RWPE2 (cell line): Measurements from ENCODE around the gene CHD6.

Experiments used
- ATAC-seq: fragments of 200-7000 bp; cut with Tn5 transposase; 3 replicates; pipeline ENCODE4 v1.9.1; 2021; ENCODE audit warnings: low read depth
- DNase-seq: peaks from one replicate; pipeline ENCODE4 v3.0.0-alpha.2; 2020; ENCODE audit warnings: low spot score
- H3K27ac ChIP-seq: fragments of 450-650 bp; 2 replicates; pipeline ENCODE4 v1.5.1; 2017; ENCODE audit warnings: mild to moderate bottlenecking; ENCODE audit not compliant: poor library complexity, severe bottlenecking
- H3K27me3 ChIP-seq: fragments of 250-450 bp; sonication (Bioruptor Pico); 2 replicates; pipeline ENCODE4 v1.5.1; 2021; ENCODE audit warnings: mild to moderate bottlenecking, moderate library complexity; ENCODE audit not compliant: insufficient read depth, poor library complexity, severe bottlenecking
- H3K36me3 ChIP-seq: fragments of 250-450 bp; sonication (Bioruptor Pico); 2 replicates; pipeline ENCODE4 v1.5.1; 2020; ENCODE audit warnings: low read depth, mild to moderate bottlenecking, moderate library complexity
- H3K4me1 ChIP-seq: fragments of 250-450 bp; sonication (Bioruptor Pico); 2 replicates; pipeline ENCODE4 v1.5.1; 2021; ENCODE audit warnings: mild to moderate bottlenecking, moderate library complexity; ENCODE audit not compliant: insufficient read depth, poor library complexity, severe bottlenecking
- H3K4me3 ChIP-seq: fragments of 250-450 bp; sonication (Bioruptor Pico); 2 replicates; pipeline ENCODE4 v1.5.1; 2021; ENCODE audit warnings: mild to moderate bottlenecking, moderate library complexity; ENCODE audit not compliant: severe bottlenecking
- H3K9me3 ChIP-seq: fragments of 250-450 bp; sonication (Bioruptor Pico); 2 replicates; pipeline ENCODE4 v1.5.1; 2021; ENCODE audit warnings: mild to moderate bottlenecking, moderate library complexity; ENCODE audit not compliant: severe bottlenecking
- TF ChIP-seq, protein P1 (sequence below): fragments of 450-650 bp; IDR thresholded peaks from one replicate; pipeline ENCODE4 v1.5.1; 2017; ENCODE audit warnings: mild to moderate bottlenecking, moderate library complexity; ENCODE audit not compliant: poor library complexity, severe bottlenecking

The CHD6 gene

DNA sequence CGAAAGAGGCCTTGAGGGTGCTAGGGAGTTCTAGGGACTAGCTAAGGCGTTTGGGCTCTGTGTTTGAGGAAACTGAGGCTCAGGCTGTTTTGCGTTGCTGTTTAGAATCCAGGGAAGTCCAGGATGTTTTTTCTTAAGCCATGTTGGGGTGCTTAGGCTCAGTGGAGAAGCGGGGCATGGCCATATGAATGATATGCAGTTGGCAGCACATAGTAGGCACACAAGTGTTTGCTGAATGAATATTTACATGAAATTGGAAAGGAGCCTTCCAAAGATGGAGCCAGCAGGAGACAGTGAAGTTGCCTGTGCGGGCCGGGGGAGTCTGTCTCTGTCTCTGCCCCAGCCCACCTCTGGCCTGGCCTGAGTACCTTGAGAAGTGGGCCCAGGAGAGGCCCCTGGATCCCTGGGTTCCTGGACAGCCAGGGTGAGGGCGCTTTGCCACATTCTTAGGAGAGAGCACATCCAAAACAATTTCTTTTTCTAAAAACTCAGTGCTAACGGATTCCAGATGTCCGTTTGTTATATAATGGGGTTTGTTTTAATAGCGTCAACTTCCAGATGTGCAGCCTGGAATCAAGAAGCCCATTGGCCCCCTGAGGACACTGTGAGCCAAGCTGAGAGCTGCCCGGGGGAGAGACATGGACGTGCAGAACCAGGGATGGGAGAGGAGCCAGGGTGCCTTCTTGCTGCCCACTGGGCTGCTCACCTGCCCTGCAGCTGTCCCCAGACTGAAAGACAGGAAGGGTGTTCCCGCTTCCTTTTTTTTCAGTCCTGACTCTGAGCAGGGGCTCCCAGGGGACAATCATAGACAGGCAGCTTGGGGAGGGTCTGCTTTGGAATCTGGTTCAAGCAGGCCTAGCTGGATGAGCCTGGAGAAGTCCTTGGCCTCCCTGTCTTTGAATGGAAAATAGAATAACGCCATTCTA is 231.4 kb downstream of the CHD6 start:
- Histone ChIP-seq H3K36me3 (no peaks in the 10 kb centered on the region), H3K27me3 (no peaks in the 10 kb centered on the region), H3K9me3 (no peaks in the 10 kb centered on the region), H3K4me1 (peaks cover 5% of the 10 kb centered on the region), H3K27ac (no peak overlapping the region), H3K4me3 (no peak overlapping the region)
- DNase-seq = no peak
- TF ChIP-seq, protein P1, sequence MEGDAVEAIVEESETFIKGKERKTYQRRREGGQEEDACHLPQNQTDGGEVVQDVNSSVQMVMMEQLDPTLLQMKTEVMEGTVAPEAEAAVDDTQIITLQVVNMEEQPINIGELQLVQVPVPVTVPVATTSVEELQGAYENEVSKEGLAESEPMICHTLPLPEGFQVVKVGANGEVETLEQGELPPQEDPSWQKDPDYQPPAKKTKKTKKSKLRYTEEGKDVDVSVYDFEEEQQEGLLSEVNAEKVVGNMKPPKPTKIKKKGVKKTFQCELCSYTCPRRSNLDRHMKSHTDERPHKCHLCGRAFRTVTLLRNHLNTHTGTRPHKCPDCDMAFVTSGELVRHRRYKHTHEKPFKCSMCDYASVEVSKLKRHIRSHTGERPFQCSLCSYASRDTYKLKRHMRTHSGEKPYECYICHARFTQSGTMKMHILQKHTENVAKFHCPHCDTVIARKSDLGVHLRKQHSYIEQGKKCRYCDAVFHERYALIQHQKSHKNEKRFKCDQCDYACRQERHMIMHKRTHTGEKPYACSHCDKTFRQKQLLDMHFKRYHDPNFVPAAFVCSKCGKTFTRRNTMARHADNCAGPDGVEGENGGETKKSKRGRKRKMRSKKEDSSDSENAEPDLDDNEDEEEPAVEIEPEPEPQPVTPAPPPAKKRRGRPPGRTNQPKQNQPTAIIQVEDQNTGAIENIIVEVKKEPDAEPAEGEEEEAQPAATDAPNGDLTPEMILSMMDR = no peak
- no peak for ATAC-seq

DNA sequence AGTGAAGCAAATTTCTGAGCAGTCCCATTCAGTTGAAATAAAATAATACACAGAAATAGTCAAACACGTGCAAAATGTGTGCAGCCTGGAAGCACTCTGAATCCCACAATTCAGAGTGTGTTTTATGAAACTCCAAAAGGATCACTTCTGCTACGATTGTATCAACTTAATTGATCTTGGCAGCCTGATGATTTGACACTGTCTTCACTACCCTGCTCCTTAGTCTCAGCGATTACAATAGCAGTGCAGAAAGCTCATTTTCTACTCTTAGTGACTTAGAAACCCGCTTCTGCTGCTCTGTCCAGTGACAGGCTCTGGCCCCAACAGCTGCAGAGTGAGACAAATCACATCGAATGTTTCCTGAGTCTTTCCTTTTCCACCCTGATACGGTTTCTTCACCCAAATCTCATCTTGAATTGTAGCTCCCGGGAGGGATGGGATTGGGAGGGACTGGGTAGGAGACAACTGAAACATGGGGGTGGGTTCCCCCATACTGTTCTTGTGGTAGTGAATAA is 235.3 kb downstream of the CHD6 start:
- Histone ChIP-seq H3K9me3 (no peaks in the 10 kb centered on the region), H3K27me3 (no peaks in the 10 kb centered on the region), H3K36me3 (no peaks in the 10 kb centered on the region), H3K4me3 (no peak overlapping the region), H3K27ac (no peak overlapping the region), H3K4me1 (no peaks in the 10 kb centered on the region)
- ATAC-seq (no peak), DNase-seq (no peak)
- TF ChIP-seq, protein P1 = no peak

DNA sequence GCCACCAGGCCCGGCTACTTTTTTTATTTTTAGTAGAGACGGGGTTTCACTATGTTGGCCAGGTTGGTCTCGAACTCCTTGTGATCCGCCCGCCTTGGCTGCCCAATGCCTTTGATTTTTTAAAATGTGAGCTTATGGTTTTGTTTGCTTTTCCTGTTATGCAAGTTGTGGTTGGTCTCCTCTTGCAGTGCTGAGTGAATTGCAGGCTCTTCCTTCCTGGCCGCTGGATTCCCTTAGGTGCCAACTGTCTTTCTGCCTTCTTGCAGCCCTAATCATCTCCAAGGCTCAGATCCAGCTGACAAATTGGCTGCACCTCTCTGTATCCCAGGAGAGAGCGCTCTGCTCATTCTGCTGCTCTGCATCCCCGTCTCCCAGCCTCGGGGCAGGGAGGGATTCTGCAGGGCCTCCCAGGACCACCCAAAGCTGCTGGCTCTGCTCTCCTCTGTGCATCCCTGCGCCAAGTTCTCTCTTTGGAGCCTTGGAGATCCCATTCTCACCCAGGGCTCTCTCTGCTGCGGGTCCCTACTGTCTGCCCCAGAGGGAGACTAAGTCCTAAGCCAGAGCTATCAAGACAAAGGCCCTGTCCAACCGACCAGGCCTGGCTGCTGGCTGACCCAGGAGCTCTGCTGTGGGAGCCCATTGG is 237.5 kb downstream of the CHD6 start:
- ATAC-seq (no peak; the same call in 2 of the 3 replicates), DNase-seq (no peak)
- no peak overlapping the region for H3K27ac ChIP-seq
- TF ChIP-seq, protein P1 = no peak
- H3K9me3 ChIP-seq = no peaks in the 10 kb centered on the region
- no peak overlapping the region for H3K4me3 ChIP-seq
- H3K4me1 ChIP-seq = no peaks in the 10 kb centered on the region
- H3K36me3 ChIP-seq = no peaks in the 10 kb centered on the region
- no peaks in the 10 kb centered on the region for H3K27me3 ChIP-seq

DNA sequence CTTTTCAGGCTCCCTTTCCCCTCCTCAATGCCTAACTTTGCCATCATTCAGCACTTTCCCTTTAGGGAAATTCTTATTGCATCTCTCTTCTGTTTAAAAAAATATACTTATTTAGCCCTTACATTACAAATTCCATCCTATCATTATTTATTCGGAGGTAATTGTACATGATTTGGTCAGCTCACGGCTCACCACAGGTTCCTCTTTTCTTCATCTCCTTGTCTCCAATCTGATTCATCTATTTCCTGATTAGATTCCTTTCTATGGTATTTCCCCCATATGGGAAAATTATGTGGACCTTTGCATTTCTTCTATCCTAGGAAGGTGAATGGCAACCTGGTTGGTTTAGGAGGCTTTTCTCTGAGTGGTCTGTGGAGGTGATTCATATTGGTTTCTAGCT is 238.6 kb downstream of the CHD6 start:
- H3K4me3 ChIP-seq = no peak overlapping the region
- no peaks in the 10 kb centered on the region for H3K36me3 ChIP-seq
- H3K27me3 ChIP-seq = no peaks in the 10 kb centered on the region
- TF ChIP-seq, protein P1 = no peak
- no peak for ATAC-seq
- H3K27ac ChIP-seq = no peak overlapping the region
- no peaks in the 10 kb centered on the region for H3K9me3 ChIP-seq
- DNase-seq = no peak
- no peaks in the 10 kb centered on the region for H3K4me1 ChIP-seq
